Measurements from ENCODE around the gene AXIN1. TPM values are rescaled to one million over a fixed set of nuclear protein-coding genes. Genes with fewer than 3 reads are reported as not detected.

Gene AXIN1
- total RNA-seq, 1 experiment from 2014 or later = 53.3 TPM

DNA sequence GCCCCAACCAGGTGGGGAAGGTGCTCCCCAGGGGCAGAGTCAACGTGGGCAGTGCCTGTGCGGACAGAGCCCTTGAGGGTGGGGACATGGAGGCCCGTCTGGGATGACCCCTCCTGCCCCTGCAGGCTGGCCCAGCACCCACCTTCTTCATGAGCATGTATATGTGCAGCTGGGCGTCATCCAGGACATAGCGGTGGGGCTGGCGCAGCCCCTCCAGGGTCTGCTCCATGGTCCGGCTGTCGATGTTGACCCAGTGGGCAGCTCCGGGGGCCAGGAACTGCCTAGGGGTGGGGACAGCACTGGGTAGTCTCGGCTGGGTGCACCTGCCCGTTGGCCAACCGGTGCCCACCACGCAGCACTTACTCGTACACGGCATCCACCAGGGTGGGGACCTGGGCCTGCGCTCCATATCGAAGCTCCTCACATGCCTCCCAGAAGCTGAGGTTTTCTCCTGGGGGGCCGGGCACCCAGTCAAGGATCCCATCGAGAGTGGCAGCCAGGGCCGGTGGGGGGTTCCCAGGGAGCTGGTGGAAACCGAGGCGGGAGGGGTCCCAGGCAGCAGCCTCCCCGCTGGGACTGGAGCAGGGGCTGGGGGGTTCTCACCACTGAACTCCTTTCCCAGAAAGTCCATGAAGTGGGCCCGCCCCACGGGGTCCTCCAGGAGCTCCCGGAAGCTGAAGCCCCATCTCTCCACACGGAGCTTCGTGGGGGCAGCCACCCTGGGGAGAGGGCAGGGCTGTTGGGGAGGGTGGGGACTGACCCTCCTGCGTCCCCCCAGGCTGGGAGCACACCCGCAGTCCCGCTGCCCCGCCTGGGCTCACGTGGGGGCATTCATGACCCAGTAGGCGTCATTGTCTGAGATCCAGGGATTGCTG is 81.9 kb downstream of the AXIN1 start:
- in situ Hi-C loops (cut with HindIII; ENCODE audit: low pct_unique_long_range_greater_than_20kb, low sequenced_read_pairs) (no loop called here), intact Hi-C loops (cut with micrococcal nuclease; ENCODE audit: unreplicated experiment) (no loop called here)
- Histone ChIP-seq H3K36me3 (ENCODE audit: control insufficient read depth, insufficient read depth, low read length) (no peaks in the 10 kb centered on the region), H3K4me1 (ENCODE audit: control insufficient read depth, insufficient read depth, low read length) (peaks cover 4% of the 10 kb centered on the region), H3K27ac (ENCODE audit: low read length) (no peak overlapping the region), H3K27me3 (ENCODE audit: control insufficient read depth, insufficient read depth, low read length) (no peaks in the 10 kb centered on the region), H3K4me3 (ENCODE audit: low read depth in 2 of 2, low read length in 2 of 2) (no peak overlapping the region), H3K9me3 (ENCODE audit: control insufficient read depth, insufficient read depth, low read depth, low read length) (no peaks in the 10 kb centered on the region)
- POLR2A ChIA-PET = no interaction called here
- TF ChIP-seq, protein P1, sequence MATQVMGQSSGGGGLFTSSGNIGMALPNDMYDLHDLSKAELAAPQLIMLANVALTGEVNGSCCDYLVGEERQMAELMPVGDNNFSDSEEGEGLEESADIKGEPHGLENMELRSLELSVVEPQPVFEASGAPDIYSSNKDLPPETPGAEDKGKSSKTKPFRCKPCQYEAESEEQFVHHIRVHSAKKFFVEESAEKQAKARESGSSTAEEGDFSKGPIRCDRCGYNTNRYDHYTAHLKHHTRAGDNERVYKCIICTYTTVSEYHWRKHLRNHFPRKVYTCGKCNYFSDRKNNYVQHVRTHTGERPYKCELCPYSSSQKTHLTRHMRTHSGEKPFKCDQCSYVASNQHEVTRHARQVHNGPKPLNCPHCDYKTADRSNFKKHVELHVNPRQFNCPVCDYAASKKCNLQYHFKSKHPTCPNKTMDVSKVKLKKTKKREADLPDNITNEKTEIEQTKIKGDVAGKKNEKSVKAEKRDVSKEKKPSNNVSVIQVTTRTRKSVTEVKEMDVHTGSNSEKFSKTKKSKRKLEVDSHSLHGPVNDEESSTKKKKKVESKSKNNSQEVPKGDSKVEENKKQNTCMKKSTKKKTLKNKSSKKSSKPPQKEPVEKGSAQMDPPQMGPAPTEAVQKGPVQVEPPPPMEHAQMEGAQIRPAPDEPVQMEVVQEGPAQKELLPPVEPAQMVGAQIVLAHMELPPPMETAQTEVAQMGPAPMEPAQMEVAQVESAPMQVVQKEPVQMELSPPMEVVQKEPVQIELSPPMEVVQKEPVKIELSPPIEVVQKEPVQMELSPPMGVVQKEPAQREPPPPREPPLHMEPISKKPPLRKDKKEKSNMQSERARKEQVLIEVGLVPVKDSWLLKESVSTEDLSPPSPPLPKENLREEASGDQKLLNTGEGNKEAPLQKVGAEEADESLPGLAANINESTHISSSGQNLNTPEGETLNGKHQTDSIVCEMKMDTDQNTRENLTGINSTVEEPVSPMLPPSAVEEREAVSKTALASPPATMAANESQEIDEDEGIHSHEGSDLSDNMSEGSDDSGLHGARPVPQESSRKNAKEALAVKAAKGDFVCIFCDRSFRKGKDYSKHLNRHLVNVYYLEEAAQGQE (IDR thresholded peaks at IDR 0.05; ENCODE audit: insufficient read depth in 1 of 2, low read depth in 2 of 2, low read length in 1 of 2) = no peak
- TF ChIP-seq, protein P2, sequence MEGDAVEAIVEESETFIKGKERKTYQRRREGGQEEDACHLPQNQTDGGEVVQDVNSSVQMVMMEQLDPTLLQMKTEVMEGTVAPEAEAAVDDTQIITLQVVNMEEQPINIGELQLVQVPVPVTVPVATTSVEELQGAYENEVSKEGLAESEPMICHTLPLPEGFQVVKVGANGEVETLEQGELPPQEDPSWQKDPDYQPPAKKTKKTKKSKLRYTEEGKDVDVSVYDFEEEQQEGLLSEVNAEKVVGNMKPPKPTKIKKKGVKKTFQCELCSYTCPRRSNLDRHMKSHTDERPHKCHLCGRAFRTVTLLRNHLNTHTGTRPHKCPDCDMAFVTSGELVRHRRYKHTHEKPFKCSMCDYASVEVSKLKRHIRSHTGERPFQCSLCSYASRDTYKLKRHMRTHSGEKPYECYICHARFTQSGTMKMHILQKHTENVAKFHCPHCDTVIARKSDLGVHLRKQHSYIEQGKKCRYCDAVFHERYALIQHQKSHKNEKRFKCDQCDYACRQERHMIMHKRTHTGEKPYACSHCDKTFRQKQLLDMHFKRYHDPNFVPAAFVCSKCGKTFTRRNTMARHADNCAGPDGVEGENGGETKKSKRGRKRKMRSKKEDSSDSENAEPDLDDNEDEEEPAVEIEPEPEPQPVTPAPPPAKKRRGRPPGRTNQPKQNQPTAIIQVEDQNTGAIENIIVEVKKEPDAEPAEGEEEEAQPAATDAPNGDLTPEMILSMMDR (IDR thresholded peaks at IDR 0.05) = no peak
- TF ChIP-seq POLR2AphosphoS5 (IDR thresholded peaks at IDR 0.05; ENCODE audit: low read depth, low read length) (no peak), TCF7L2 (IDR thresholded peaks at IDR 0.05; ENCODE audit: low read depth, low read length) (no peak), SIN3A (IDR thresholded peaks at IDR 0.05; ENCODE audit: borderline replicate concordance, insufficient read depth, low read depth, low read length) (no peak)
- DNase-seq (ENCODE audit: low read depth, low spot score) (no peak), ATAC-seq (no peak)
- BruUV-seq (replicated peaks) = no TSS peak
- CTCF ChIA-PET = no interaction called here

- ATAC-seq = no peak
- intact Hi-C loops (cut with micrococcal nuclease; ENCODE audit: unreplicated experiment) (no loop called here), in situ Hi-C loops (cut with HindIII; ENCODE audit: low pct_unique_long_range_greater_than_20kb, low sequenced_read_pairs) (no loop called here)
- no peak for DNase-seq (ENCODE audit: low read depth, low spot score)
- CTCF ChIA-PET = no interaction called here
- POLR2A ChIA-PET = no interaction called here
- Histone ChIP-seq H3K9me3 (ENCODE audit: control insufficient read depth, insufficient read depth, low read depth, low read length) (no peaks in the 10 kb centered on the region), H3K4me3 (ENCODE audit: low read depth in 2 of 2, low read length in 2 of 2) (no peak overlapping the region), H3K27me3 (ENCODE audit: control insufficient read depth, insufficient read depth, low read length) (no peaks in the 10 kb centered on the region), H3K4me1 (ENCODE audit: control insufficient read depth, insufficient read depth, low read length) (peaks cover 4% of the 10 kb centered on the region), H3K36me3 (ENCODE audit: control insufficient read depth, insufficient read depth, low read length) (no peaks in the 10 kb centered on the region), H3K27ac (ENCODE audit: low read length) (no peak overlapping the region)
- TF ChIP-seq TCF7L2 (IDR thresholded peaks at IDR 0.05; ENCODE audit: low read depth, low read length) (no peak), POLR2AphosphoS5 (IDR thresholded peaks at IDR 0.05; ENCODE audit: low read depth, low read length) (no peak), SIN3A (IDR thresholded peaks at IDR 0.05; ENCODE audit: borderline replicate concordance, insufficient read depth, low read depth, low read length) (no peak)
- TF ChIP-seq, protein P1 (IDR thresholded peaks at IDR 0.05; ENCODE audit: insufficient read depth in 1 of 2, low read depth in 2 of 2, low read length in 1 of 2) = no peak
- TF ChIP-seq, protein P2 (IDR thresholded peaks at IDR 0.05) = no peak
- no TSS peak for BruUV-seq (replicated peaks)
Measured at GRCh38 chr16:269061-269796, 83.3 kb downstream of the AXIN1 start.
